ENCODE results near the gene SMIM22.

DNA sequence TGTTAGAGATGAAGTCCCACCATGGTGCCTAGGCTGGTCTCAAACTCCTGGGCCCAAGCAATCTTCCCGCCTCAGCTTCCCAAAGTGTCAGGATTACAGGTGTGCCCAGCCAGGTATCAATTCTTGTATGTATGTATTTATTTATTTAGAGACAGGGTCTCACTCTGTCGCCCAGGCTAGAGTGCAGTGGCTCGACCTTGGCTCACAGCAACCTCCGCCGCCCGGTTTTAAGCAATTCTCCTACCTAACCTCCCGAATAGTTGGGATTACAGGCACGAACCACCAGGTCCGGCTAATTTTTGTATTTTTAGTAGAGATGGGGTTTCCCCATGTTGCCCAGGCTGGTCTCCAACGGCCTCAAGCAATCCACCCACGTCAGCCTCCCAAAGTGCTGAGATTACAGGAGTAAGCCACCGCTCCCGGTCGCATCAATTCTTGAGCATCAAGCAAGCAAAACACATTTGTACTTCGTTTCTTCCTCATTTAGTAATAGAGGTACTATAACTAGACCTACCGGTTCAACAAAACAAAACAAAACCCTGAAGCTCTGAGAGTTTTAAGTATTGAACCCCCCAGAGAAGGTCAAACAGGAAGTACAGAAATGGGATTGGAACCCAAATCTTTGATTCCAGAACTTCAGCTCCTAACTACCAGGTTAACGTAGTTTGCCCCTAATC is 27.2 kb upstream of the SMIM22 start:
- TF ChIP-seq, protein P1, sequence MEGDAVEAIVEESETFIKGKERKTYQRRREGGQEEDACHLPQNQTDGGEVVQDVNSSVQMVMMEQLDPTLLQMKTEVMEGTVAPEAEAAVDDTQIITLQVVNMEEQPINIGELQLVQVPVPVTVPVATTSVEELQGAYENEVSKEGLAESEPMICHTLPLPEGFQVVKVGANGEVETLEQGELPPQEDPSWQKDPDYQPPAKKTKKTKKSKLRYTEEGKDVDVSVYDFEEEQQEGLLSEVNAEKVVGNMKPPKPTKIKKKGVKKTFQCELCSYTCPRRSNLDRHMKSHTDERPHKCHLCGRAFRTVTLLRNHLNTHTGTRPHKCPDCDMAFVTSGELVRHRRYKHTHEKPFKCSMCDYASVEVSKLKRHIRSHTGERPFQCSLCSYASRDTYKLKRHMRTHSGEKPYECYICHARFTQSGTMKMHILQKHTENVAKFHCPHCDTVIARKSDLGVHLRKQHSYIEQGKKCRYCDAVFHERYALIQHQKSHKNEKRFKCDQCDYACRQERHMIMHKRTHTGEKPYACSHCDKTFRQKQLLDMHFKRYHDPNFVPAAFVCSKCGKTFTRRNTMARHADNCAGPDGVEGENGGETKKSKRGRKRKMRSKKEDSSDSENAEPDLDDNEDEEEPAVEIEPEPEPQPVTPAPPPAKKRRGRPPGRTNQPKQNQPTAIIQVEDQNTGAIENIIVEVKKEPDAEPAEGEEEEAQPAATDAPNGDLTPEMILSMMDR (IDR thresholded peaks at IDR 0.05): no peak
- no peak for TF ChIP-seq POLR2A (IDR thresholded peaks at IDR 0.05)

Measured in Peyer's patch (tissue), 4 donors.